Nephron (organoid): ENCODE measurements around the gene TUBG2.

Source experiments
- H3K27ac Mint-ChIP-seq, 3 experiments: 2 replicates each; pipeline ENCODE4 v1.8.0; 2020; ENCODE audit warnings: mixed read lengths in 3 of 3, mild to moderate bottlenecking in 2 of 3, moderate library complexity in 1 of 3
- H3K27me3 Mint-ChIP-seq: 2 replicates; pipeline ENCODE4 v1.8.0; 2021; ENCODE audit warnings: low read depth, mild to moderate bottlenecking, moderate library complexity, mixed read lengths
- H3K36me3 Mint-ChIP-seq: 2 replicates; pipeline ENCODE4 v1.8.0; 2020; ENCODE audit warnings: low read depth, mixed read lengths
- H3K4me1 Mint-ChIP-seq: 2 replicates; pipeline ENCODE4 v1.8.0; 2020; ENCODE audit warnings: mixed read lengths
- H3K4me3 Mint-ChIP-seq, 3 experiments: 2 replicates each; pipeline ENCODE4 v1.8.0; 2020; ENCODE audit warnings: mild to moderate bottlenecking in 3 of 3, mixed read lengths in 3 of 3, moderate library complexity in 2 of 3
- H3K9me3 Mint-ChIP-seq: 2 replicates; pipeline ENCODE4 v1.8.0; 2020; ENCODE audit warnings: mixed read lengths
- TF ChIP-seq, protein P1 (sequence below), 3 experiments: fragments of 200-600 bp; sonication (generic); IDR thresholded peaks; one replicate each; pipeline ENCODE4 v1.5.0; 2021; ENCODE audit warnings: antibody characterized with exemption in 3 of 3; ENCODE audit not compliant: unreplicated experiment in 3 of 3

TUBG2 gene

GRCh38 chr17:42685831-42686230, 26.7 kb downstream of the TUBG2 start:
- peak overlapping the region in 2 of 3 experiments; percentile 45 to 68 for H3K4me3 Mint-ChIP-seq
- TF ChIP-seq, protein P1, sequence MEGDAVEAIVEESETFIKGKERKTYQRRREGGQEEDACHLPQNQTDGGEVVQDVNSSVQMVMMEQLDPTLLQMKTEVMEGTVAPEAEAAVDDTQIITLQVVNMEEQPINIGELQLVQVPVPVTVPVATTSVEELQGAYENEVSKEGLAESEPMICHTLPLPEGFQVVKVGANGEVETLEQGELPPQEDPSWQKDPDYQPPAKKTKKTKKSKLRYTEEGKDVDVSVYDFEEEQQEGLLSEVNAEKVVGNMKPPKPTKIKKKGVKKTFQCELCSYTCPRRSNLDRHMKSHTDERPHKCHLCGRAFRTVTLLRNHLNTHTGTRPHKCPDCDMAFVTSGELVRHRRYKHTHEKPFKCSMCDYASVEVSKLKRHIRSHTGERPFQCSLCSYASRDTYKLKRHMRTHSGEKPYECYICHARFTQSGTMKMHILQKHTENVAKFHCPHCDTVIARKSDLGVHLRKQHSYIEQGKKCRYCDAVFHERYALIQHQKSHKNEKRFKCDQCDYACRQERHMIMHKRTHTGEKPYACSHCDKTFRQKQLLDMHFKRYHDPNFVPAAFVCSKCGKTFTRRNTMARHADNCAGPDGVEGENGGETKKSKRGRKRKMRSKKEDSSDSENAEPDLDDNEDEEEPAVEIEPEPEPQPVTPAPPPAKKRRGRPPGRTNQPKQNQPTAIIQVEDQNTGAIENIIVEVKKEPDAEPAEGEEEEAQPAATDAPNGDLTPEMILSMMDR (IDR thresholded peaks at IDR 0.05; ENCODE audit: unreplicated experiment in 3 of 3): no peak
- peaks cover 44% of the 10 kb centered on the region for H3K36me3 Mint-ChIP-seq
- peaks cover 15% of the 10 kb centered on the region for H3K4me1 Mint-ChIP-seq
- peaks cover 3% of the 10 kb centered on the region for H3K27me3 Mint-ChIP-seq
- H3K9me3 Mint-ChIP-seq: no peaks in the 10 kb centered on the region
- H3K27ac Mint-ChIP-seq: no peak overlapping the region

DNA sequence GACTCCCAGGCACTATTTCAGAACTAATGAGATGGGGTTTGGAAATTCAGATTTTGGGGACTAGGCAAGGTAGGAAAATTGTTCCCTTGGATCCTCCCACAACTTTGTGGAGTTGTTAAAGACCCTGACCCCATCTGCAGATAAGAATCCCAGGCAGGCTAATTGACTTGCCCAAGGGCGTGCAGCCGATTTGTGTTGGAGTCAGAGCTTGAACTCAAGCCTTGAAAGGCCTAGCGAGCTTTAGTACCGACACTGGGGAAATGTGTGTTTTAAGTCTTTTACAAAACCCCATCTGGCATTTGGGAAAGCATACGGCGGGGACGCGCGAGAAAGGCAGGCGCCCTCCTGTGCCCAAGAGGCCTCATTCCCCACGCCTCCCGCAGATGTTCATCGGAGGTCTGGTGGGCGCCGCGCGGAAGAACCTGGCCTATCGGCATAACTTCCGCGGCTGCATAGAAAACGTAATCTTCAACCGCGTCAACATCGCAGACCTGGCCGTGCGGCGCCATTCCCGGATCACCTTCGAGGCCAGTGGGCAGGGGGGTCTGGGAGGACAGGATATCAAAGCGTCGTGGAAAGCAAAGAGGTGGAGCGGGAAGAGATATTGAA, 27.5 kb downstream of the TUBG2 start:
- H3K4me1 Mint-ChIP-seq: peaks cover 14% of the 10 kb centered on the region
- H3K27me3 Mint-ChIP-seq: peaks cover 3% of the 10 kb centered on the region
- no peak overlapping the region for H3K27ac Mint-ChIP-seq
- TF ChIP-seq, protein P1 (IDR thresholded peaks at IDR 0.05; ENCODE audit: unreplicated experiment in 3 of 3): no peak
- H3K4me3 Mint-ChIP-seq: no peak overlapping the region
- peaks cover 44% of the 10 kb centered on the region for H3K36me3 Mint-ChIP-seq
- H3K9me3 Mint-ChIP-seq: no peaks in the 10 kb centered on the region

DNA sequence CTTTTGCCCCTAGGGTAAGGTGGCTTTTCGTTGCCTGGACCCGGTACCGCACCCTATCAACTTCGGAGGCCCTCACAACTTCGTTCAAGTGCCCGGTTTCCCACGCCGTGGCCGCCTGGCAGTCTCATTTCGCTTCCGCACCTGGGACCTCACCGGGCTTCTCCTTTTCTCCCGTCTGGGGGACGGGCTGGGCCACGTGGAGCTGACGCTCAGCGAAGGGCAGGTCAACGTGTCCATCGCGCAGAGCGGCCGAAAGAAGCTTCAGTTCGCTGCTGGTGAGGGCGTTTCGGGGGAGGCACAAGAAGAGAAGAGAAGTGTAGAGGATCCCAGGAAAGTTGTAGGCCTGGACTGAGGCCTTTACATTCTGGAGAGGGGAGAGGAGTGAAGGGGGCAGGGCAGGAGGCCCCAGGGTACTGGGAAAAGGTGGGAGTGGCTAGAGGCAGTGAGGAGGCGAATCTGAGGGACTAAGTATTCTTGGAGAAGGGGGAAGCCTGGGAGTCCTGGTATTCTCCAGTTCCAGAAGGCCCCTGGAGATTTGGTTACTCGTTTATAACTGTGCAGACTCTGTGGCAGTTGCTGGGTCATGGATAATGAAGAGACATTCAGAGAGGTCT, 28.7 kb downstream of the TUBG2 start:
- Mint-ChIP-seq H3K4me3 (no peak overlapping the region), H3K4me1 (peaks cover 7% of the 10 kb centered on the region), H3K36me3 (peaks cover 56% of the 10 kb centered on the region), H3K27me3 (peaks cover 3% of the 10 kb centered on the region), H3K9me3 (no peaks in the 10 kb centered on the region), H3K27ac (no peak overlapping the region)
- TF ChIP-seq, protein P1 (IDR thresholded peaks at IDR 0.05; ENCODE audit: unreplicated experiment in 3 of 3): no peak

- Mint-ChIP-seq H3K27me3 (no peaks in the 10 kb centered on the region), H3K4me1 (no peaks in the 10 kb centered on the region), H3K27ac (no peak overlapping the region), H3K9me3 (no peaks in the 10 kb centered on the region), H3K4me3 (no peak overlapping the region), H3K36me3 (peaks cover 58% of the 10 kb centered on the region)
- TF ChIP-seq, protein P1 (IDR thresholded peaks at IDR 0.05; ENCODE audit: unreplicated experiment in 3 of 3): no peak
These were observed 31.5 kb downstream of the TUBG2 start for GRCh38 chr17:42690596-42690995.

DNA sequence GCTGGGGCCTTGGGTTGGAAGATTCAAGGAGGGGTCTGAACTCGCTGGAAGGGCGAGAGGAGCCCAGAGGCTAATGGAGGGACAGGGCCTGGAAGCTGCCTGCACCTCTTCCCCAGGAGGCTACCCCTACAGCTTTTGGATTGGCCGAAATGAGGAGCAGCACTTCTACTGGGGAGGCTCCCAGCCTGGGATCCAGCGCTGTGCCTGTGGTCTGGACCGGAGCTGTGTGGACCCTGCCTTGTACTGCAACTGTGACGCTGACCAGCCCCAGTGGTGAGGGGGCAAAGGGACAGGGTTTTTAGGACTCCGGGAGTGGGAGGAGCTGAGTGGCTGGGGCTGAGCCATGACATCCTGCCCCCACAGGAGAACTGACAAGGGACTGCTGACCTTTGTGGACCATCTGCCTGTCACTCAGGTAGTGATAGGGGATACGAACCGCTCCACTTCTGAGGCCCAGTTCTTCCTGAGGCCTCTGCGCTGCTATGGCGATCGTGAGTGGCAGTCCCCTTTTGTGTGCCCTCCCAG, 32.0 kb downstream of the TUBG2 start:
- no peaks in the 10 kb centered on the region for H3K27me3 Mint-ChIP-seq
- TF ChIP-seq, protein P1 (IDR thresholded peaks at IDR 0.05; ENCODE audit: unreplicated experiment in 3 of 3): no peak
- H3K4me3 Mint-ChIP-seq: no peak overlapping the region
- H3K9me3 Mint-ChIP-seq: no peaks in the 10 kb centered on the region
- no peaks in the 10 kb centered on the region for H3K4me1 Mint-ChIP-seq
- peaks cover 58% of the 10 kb centered on the region for H3K36me3 Mint-ChIP-seq
- H3K27ac Mint-ChIP-seq: no peak overlapping the region

DNA sequence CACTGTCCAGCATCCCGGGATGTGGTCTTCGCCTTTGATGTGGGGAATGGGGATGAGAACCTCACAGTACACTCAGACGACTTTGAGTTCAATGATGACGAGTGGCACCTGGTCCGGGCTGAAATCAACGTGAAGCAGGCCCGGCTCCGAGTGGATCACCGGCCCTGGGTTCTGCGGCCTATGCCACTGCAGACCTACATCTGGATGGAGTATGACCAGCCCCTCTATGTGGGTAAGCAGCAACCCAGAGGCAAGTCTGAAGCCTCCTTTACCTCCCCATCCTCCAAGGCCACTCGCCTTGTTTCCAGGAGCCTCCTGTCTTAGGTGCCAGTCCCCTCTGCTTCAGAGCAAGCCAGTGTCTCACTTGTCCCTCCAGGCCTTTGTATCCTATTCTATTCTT, 33.4 kb downstream of the TUBG2 start:
- TF ChIP-seq, protein P1 (IDR thresholded peaks at IDR 0.05; ENCODE audit: unreplicated experiment in 3 of 3): no peak
- no peaks in the 10 kb centered on the region for H3K9me3 Mint-ChIP-seq
- H3K27ac Mint-ChIP-seq: no peak overlapping the region
- H3K4me3 Mint-ChIP-seq: no peak overlapping the region
- no peaks in the 10 kb centered on the region for H3K4me1 Mint-ChIP-seq
- no peaks in the 10 kb centered on the region for H3K27me3 Mint-ChIP-seq
- peaks cover 52% of the 10 kb centered on the region for H3K36me3 Mint-ChIP-seq
